ENCODE data around the gene KRCC1. TPM values are rescaled to one million over a fixed set of nuclear protein-coding genes. Genes with fewer than 3 reads are reported as not detected.
"Not testable (repeated sequence)": the region's sequence is repeated elsewhere in the genome, so short reads cannot be mapped to it uniquely, and the experiment has no call there.

The KRCC1 gene
- total and polyA plus RNA-seq, 10 donors, result 20.4 to 42.3 (median 27.8) TPM

- Histone ChIP-seq H3K4me1 (peaks cover 0 to 19% (median 7%) of the 10 kb centered on the region in 6 donors), H3K27ac (no peak overlapping the region), H3K36me3 (no peaks in the 10 kb centered on the region), H3K4me3 (no peak overlapping the region), H3K27me3 (replicated peaks in 1 of 7) (no peaks in the 10 kb centered on the region), H3K9me3 (peaks cover 0 to 7% (median 0%) of the 10 kb centered on the region in 8 donors)
- TF ChIP-seq POLR2AphosphoS5 (IDR thresholded peaks at IDR 0.05), result no peak
- TF ChIP-seq POLR2A (IDR thresholded peaks at IDR 0.05), result no peak
- TF ChIP-seq, protein P1, sequence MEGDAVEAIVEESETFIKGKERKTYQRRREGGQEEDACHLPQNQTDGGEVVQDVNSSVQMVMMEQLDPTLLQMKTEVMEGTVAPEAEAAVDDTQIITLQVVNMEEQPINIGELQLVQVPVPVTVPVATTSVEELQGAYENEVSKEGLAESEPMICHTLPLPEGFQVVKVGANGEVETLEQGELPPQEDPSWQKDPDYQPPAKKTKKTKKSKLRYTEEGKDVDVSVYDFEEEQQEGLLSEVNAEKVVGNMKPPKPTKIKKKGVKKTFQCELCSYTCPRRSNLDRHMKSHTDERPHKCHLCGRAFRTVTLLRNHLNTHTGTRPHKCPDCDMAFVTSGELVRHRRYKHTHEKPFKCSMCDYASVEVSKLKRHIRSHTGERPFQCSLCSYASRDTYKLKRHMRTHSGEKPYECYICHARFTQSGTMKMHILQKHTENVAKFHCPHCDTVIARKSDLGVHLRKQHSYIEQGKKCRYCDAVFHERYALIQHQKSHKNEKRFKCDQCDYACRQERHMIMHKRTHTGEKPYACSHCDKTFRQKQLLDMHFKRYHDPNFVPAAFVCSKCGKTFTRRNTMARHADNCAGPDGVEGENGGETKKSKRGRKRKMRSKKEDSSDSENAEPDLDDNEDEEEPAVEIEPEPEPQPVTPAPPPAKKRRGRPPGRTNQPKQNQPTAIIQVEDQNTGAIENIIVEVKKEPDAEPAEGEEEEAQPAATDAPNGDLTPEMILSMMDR (IDR thresholded peaks at IDR 0.05 in 8 of 11, conservative IDR thresholded peaks at IDR 0.05 in 3 of 11), result no peak
- DNase-seq, result no peak
- intact Hi-C loops (cut with DNase I; ENCODE audit: low total_unique reads), result no loop called here
- 74 to 95% (median 91%) methylated on average over 3 of the region's 3 CpGs for WGBS, 5 donors
Measured at GRCh38 chr2:88019985-88020384, 35.6 kb downstream of the KRCC1 start.

DNA sequence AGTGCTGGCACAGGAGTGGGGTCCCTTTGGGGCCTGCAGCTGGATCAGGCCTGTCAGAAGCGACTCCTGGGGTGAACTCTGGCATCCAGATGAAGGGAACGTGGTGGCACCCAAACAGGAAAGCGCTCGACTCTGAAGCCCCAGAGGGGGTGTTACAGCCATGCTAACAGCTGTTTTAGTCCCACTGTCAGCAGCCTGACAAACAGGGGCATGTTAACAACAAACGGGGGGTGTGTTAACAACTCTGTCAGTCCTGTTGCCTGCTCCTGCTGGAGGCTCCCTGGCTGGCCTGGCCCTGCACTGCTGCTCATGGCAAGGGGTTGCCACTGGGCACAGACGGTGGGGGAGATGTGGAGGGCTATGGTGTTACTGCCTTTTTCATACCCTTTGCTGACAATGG, 36.7 kb downstream of the KRCC1 start:
- H3K9me3 ChIP-seq, result peaks cover 0 to 7% (median 0%) of the 10 kb centered on the region in 8 donors
- H3K36me3 ChIP-seq, result no peaks in the 10 kb centered on the region
- DNase-seq, result no peak
- no peak for TF ChIP-seq POLR2AphosphoS5 (IDR thresholded peaks at IDR 0.05)
- TF ChIP-seq, protein P1 (IDR thresholded peaks at IDR 0.05 in 8 of 11, conservative IDR thresholded peaks at IDR 0.05 in 3 of 11), result no peak
- TF ChIP-seq POLR2A (IDR thresholded peaks at IDR 0.05), result no peak
- H3K4me3 ChIP-seq, result no peak overlapping the region
- peaks cover 0 to 19% (median 7%) of the 10 kb centered on the region in 6 donors for H3K4me1 ChIP-seq
- intact Hi-C loops (cut with DNase I; ENCODE audit: low total_unique reads), result no loop called here
- no peaks in the 10 kb centered on the region for H3K27me3 ChIP-seq (replicated peaks in 1 of 7)
- 93 to 97% (median 95%) methylated on average over 3 to 6 of the region's 6 CpGs for WGBS, 5 donors
- no peak overlapping the region for H3K27ac ChIP-seq

- DNase-seq; H3K36me3 ChIP-seq; H3K27ac ChIP-seq; H3K9me3 ChIP-seq; intact Hi-C loops (cut with DNase I; ENCODE audit: low total_unique reads); H3K27me3 ChIP-seq (replicated peaks in 1 of 7); H3K4me3 ChIP-seq: not testable (repeated sequence)
- 90 to 94% (median 91%) methylated on average over 11 of the region's 11 CpGs for WGBS, 5 donors
- peaks cover 0 to 19% (median 7%) of the 10 kb centered on the region in 6 donors for H3K4me1 ChIP-seq
Measured at GRCh38 chr2:88018077-88018805, 37.3 kb downstream of the KRCC1 start.

DNA sequence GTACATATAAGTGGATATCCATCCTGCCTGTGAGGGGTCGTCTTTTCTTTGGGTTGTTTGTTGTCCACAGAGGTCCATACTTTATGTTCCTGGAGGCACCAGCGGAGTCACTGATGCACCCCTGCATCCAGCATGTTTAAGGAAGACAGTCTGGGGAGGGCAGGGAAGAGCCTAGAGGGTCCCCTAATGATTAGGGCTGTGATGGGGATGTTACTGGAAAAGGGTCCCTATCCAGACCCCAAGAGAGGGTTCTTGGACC, 37.9 kb downstream of the KRCC1 start:
- Histone ChIP-seq H3K4me3 (peak overlapping the region in 1 of 8 donors; percentile 81), H3K4me1 (peaks cover 0 to 19% (median 7%) of the 10 kb centered on the region in 6 donors)
- H3K9me3 ChIP-seq; H3K27ac ChIP-seq; intact Hi-C loops (cut with DNase I; ENCODE audit: low total_unique reads); H3K36me3 ChIP-seq; H3K27me3 ChIP-seq (replicated peaks in 1 of 7); DNase-seq: not testable (repeated sequence)
- WGBS, 5 donors, result 83 to 95% (median 92%) methylated on average over 2 of the region's 2 CpGs

GRCh38 chr2:88016960-88017779, 38.4 kb downstream of the KRCC1 start:
- H3K9me3 ChIP-seq, result peaks cover 0 to 7% (median 0%) of the 10 kb centered on the region in 8 donors
- H3K4me1 ChIP-seq, result peaks cover 0 to 19% (median 7%) of the 10 kb centered on the region in 6 donors
- H3K27me3 ChIP-seq (replicated peaks in 1 of 7), result no peaks in the 10 kb centered on the region
- intact Hi-C loops (cut with DNase I; ENCODE audit: low total_unique reads), result no loop called here
- peak overlapping the region; percentile 53 to 92 (median 82) for H3K27ac ChIP-seq
- TF ChIP-seq, protein P1 (IDR thresholded peaks at IDR 0.05 in 8 of 11, conservative IDR thresholded peaks at IDR 0.05 in 3 of 11), result no peak
- TF ChIP-seq POLR2AphosphoS5 (IDR thresholded peaks at IDR 0.05) (no peak), POLR2A (IDR thresholded peaks at IDR 0.05) (no peak)
- peak; percentile 93 for DNase-seq
- no peaks in the 10 kb centered on the region for H3K36me3 ChIP-seq
- peak overlapping the region; percentile 55 to 81 (median 58) for H3K4me3 ChIP-seq
- WGBS, 5 donors, result 20 to 25% (median 23%) methylated on average over 42 to 46 of the region's 46 CpGs
